Measurements from ENCODE around the gene IFNA21.
"Not testable (repeated sequence)": the region's sequence is repeated elsewhere in the genome, so short reads cannot be mapped to it uniquely, and the experiment has no call there.

- not testable (repeated sequence) for TF ChIP-seq EZH2 (IDR thresholded peaks at IDR 0.05; ENCODE audit: low read depth); CTCF (conservative IDR thresholded peaks at IDR 0.05)
These were observed 21.0 kb upstream of the IFNA21 start, which contains the start of gene IFNA4 for GRCh38 chr9:21187487-21187886.
